DOHH2 (cell line): ENCODE results near the gene EVPL.
"Not testable (repeated sequence)": the region's sequence is repeated elsewhere in the genome, so short reads cannot be mapped to it uniquely, and the experiment has no call there.

Experiments
- H3F3A ChIP-seq: fragments of 200-600 bp; sonication (generic), shearing (Covaris generic); 2 replicates; pipeline ENCODE4 v1.6.0; 2016; ENCODE audit warnings: antibody characterized with exemption, mild to moderate bottlenecking; ENCODE audit not compliant: control insufficient read depth, insufficient read depth
- H3K27ac ChIP-seq: fragments of 200-600 bp; sonication (generic); 2 replicates; pipeline ENCODE4 v1.5.1; 2014; ENCODE audit warnings: low read depth, mild to moderate bottlenecking, low read length, moderate library complexity
- H3K27me3 ChIP-seq: fragments of 200-600 bp; sonication (generic); 2 replicates; pipeline ENCODE4 v1.6.1; 2014; ENCODE audit warnings: mild to moderate bottlenecking, low read length, mixed read lengths; ENCODE audit not compliant: control insufficient read depth
- H3K36me3 ChIP-seq: fragments of 200-600 bp; sonication (generic); 2 replicates; pipeline ENCODE4 v1.6.1; 2014; ENCODE audit warnings: mild to moderate bottlenecking, low read length, moderate library complexity, mixed read lengths; ENCODE audit not compliant: control insufficient read depth
- H3K4me1 ChIP-seq: fragments of 200-600 bp; sonication (generic); 2 replicates; pipeline ENCODE4 v1.6.1; 2014; ENCODE audit warnings: mild to moderate bottlenecking, low read length, mixed read lengths; ENCODE audit not compliant: control insufficient read depth
- H3K4me2 ChIP-seq: fragments of 200-600 bp; sonication (generic); 2 replicates; pipeline ENCODE4 v1.6.0; 2014; ENCODE audit warnings: mild to moderate bottlenecking, low read length, moderate library complexity
- H3K4me3 ChIP-seq: fragments of 200-600 bp; sonication (generic); 2 replicates; pipeline ENCODE4 v1.5.1; 2014; ENCODE audit warnings: mild to moderate bottlenecking, low read length, mixed read lengths
- H3K79me2 ChIP-seq: fragments of 200-600 bp; sonication (generic); 2 replicates; pipeline ENCODE4 v1.6.1; 2014; ENCODE audit warnings: mild to moderate bottlenecking, low read length, mixed read lengths; ENCODE audit not compliant: control insufficient read depth
- H3K9me2 ChIP-seq: fragments of 200-600 bp; sonication (generic); replicated peaks from 2 replicates; pipeline ENCODE4 v1.6.1; 2014; ENCODE audit warnings: mild to moderate bottlenecking, low read length, mixed read lengths; ENCODE audit not compliant: control insufficient read depth
- H3K9me3 ChIP-seq: fragments of 200-600 bp; sonication (generic); 2 replicates; pipeline ENCODE4 v1.6.1; 2014; ENCODE audit warnings: antibody characterized with exemption, low read length, mixed read lengths; ENCODE audit not compliant: control insufficient read depth, insufficient read depth
- H4K20me1 ChIP-seq: fragments of 200-600 bp; sonication (generic); 2 replicates; pipeline ENCODE4 v1.6.0; 2014; ENCODE audit warnings: low read depth, mild to moderate bottlenecking, antibody characterized with exemption, low read length, moderate library complexity; ENCODE audit not compliant: control insufficient read depth, insufficient read depth
- CTCF ChIP-seq: fragments of 200-600 bp; sonication (generic); IDR thresholded peaks from one replicate; pipeline ENCODE4 v1.5.1; 2014; ENCODE audit warnings: antibody characterized with exemption, mild to moderate bottlenecking, low read depth, low read length; ENCODE audit not compliant: poor library complexity, severe bottlenecking
- EZH2phosphoT487 ChIP-seq: fragments of 200-600 bp; sonication (generic); IDR thresholded peaks from 2 replicates; pipeline ENCODE4 v1.6.1; 2017; ENCODE audit warnings: borderline replicate concordance, mild to moderate bottlenecking, antibody characterized with exemption, low read length, moderate library complexity, mixed read lengths

EVPL gene

GRCh38 chr17:75976175-75976848 lies 50.8 kb downstream of the EVPL start:
- H3K4me2 ChIP-seq: no peak overlapping the region; the same call in 1 of the 2 replicates
- H3K36me3 ChIP-seq: peaks cover 3% of the 10 kb centered on the region
- H4K20me1 ChIP-seq: no peaks in the 10 kb centered on the region
- no peaks in the 10 kb centered on the region for H3K9me2 ChIP-seq
- H3K4me1 ChIP-seq: peaks cover 26% of the 10 kb centered on the region
- H3K79me2 ChIP-seq: peaks cover 28% of the 10 kb centered on the region
- no peak overlapping the region for H3K4me3 ChIP-seq
- no peak overlapping the region for H3K27ac ChIP-seq
- H3F3A ChIP-seq: peaks cover 8% of the 10 kb centered on the region; the same call in 1 of the 2 replicates
- H3K27me3 ChIP-seq: no peaks in the 10 kb centered on the region
- TF ChIP-seq EZH2phosphoT487 (no peak), CTCF (no peak)
- no peaks in the 10 kb centered on the region for H3K9me3 ChIP-seq

- H3K27me3 ChIP-seq: no peaks in the 10 kb centered on the region
- peaks cover 8% of the 10 kb centered on the region; the same call in 1 of the 2 replicates for H3F3A ChIP-seq
- H3K27ac ChIP-seq: no peak overlapping the region
- H3K9me2 ChIP-seq: no peaks in the 10 kb centered on the region
- peaks cover 21% of the 10 kb centered on the region for H3K4me1 ChIP-seq
- H3K36me3 ChIP-seq: peaks cover 3% of the 10 kb centered on the region
- H3K9me3 ChIP-seq: no peaks in the 10 kb centered on the region
- no peak overlapping the region for H3K4me3 ChIP-seq
- TF ChIP-seq CTCF: no peak
- no peak for TF ChIP-seq EZH2phosphoT487
- no peak overlapping the region for H3K4me2 ChIP-seq
- H3K79me2 ChIP-seq: peaks cover 25% of the 10 kb centered on the region
- H4K20me1 ChIP-seq: no peaks in the 10 kb centered on the region
Measured at GRCh38 chr17:75975757-75976174, 51.3 kb downstream of the EVPL start.

- H3K36me3 ChIP-seq, H3K4me2 ChIP-seq: not testable (repeated sequence)
Measured at GRCh38 chr17:75975187-75975586, 51.9 kb downstream of the EVPL start.

GRCh38 chr17:75970626-75971025 lies 56.5 kb downstream of the EVPL start:
- H3K4me1 ChIP-seq: peaks cover 12% of the 10 kb centered on the region
- 0 out of 2 replicates have a peak overlapping the region, but pooled peaks have one; percentile 50 for H3K4me2 ChIP-seq
- peaks cover 4% of the 10 kb centered on the region; the same call in 1 of the 2 replicates for H3K36me3 ChIP-seq
- H3K27me3 ChIP-seq: no peaks in the 10 kb centered on the region
- TF ChIP-seq CTCF (no peak), EZH2phosphoT487 (no peak)
- peaks cover 6% of the 10 kb centered on the region; the same call in 1 of the 2 replicates for H3F3A ChIP-seq
- no peaks in the 10 kb centered on the region; the same call in 1 of the 2 replicates for H3K79me2 ChIP-seq
- no peaks in the 10 kb centered on the region for H4K20me1 ChIP-seq
- no peaks in the 10 kb centered on the region for H3K9me3 ChIP-seq
- no peak overlapping the region for H3K27ac ChIP-seq
- H3K4me3 ChIP-seq: no peak overlapping the region
- no peaks in the 10 kb centered on the region for H3K9me2 ChIP-seq

More at GRCh38 chr17:75975187-75975586, 51.9 kb downstream of the EVPL start:
- H3K27ac ChIP-seq, H3F3A ChIP-seq, H3K9me2 ChIP-seq, H3K27me3 ChIP-seq, H3K9me3 ChIP-seq, H4K20me1 ChIP-seq, H3K4me3 ChIP-seq: not testable (repeated sequence)
- H3K4me1 ChIP-seq: peaks cover 19% of the 10 kb centered on the region
- peaks cover 19% of the 10 kb centered on the region for H3K79me2 ChIP-seq
